GM12878 (cell line): ENCODE data around the gene FAM133A. TPM values are rescaled to one million over a fixed set of nuclear protein-coding genes. Genes with fewer than 3 reads are reported as not detected.

Source experiments
- ATAC-seq: fragments of 200-7000 bp; cut with Tn5 transposase; 3 replicates; pipeline ENCODE4 v1.9.1; 2020; ENCODE audit warnings: mild to moderate bottlenecking, moderate library complexity
- Bru-seq: library from RNA; stranded (reverse); fragments of 400-500 nt; gene quantifications from one replicate; lab custom pipeline; 2021; lab: Mats Ljungman, UMichigan
- BruChase-seq, 2 experiments: library from RNA; stranded (reverse); fragments of 400-500 nt; gene quantifications; one replicate each; lab custom pipeline; 2021; lab: Mats Ljungman, UMichigan
- BruUV-seq: library from RNA; stranded (reverse); fragments of 400-500 nt; replicated peaks from 2 replicates; lab custom pipeline; 2021; lab: Mats Ljungman, UMichigan
- CTCF ChIA-PET: fragments of 300-600 bp; sonication (Branson Sonifier 250); formaldehyde crosslinking; extraction: SDS; loops from one replicate; lab custom pipeline; 2021; ENCODE audit warnings: inconsistent platforms; lab: Yijun Ruan, JAX
- POLR2A ChIA-PET: fragments of 350-600 bp; formaldehyde crosslinking; extraction: SDS; loops from one replicate; lab custom pipeline; 2021; ENCODE audit warnings: inconsistent platforms; lab: Charles Lee
- RAD21 ChIA-PET: fragments of 300-600 bp; sonication (Branson Sonifier 250); formaldehyde crosslinking; loops from one replicate; lab custom pipeline; 2023; ENCODE audit warnings: antibody characterized with exemption; ENCODE audit not compliant: unreplicated experiment; lab: Charles Lee
- SMC1A ChIA-PET: fragments of 300-600 bp; sonication (Branson Sonifier 250); formaldehyde crosslinking; loops from one replicate; lab custom pipeline; 2023; ENCODE audit not compliant: unreplicated experiment, uncharacterized antibody; lab: Charles Lee
- DNase-seq: peaks from one replicate; pipeline ENCODE4 v3.0.0-alpha.2; 2011; ENCODE audit warnings: low read depth, low spot score
- FAIRE-seq: peaks from 3 replicates; lab custom pipeline; 2011; peaks lifted over from hg19 to GRCh38; lab: Jason Lieb, UNC
- H2AFZ ChIP-seq: 2 replicates; pipeline ENCODE4 v1.6.0; 2011; ENCODE audit warnings: low read depth, low read length, control low read depth; ENCODE audit not compliant: control insufficient read depth
- H3K27ac ChIP-seq: 2 replicates; pipeline ENCODE4 v1.5.1; 2011; ENCODE audit warnings: control low read depth; ENCODE audit not compliant: control insufficient read depth, insufficient read depth
- H3K27me3 ChIP-seq, 2 experiments: replicated peaks in 1 of 2; 2 replicates each; pipeline versions ENCODE4 v1.6.0 to v1.6.1; 2011; ENCODE audit warnings: low read length in 1 of 2; ENCODE audit not compliant: control insufficient read depth in 2 of 2, insufficient read depth in 2 of 2
- H3K36me3 ChIP-seq, 2 experiments: 2 replicates each; pipeline ENCODE4 v1.5.1; 2011; ENCODE audit warnings: low read length in 1 of 2; ENCODE audit not compliant: control insufficient read depth in 2 of 2, insufficient read depth in 2 of 2
- H3K4me1 ChIP-seq: 2 replicates; pipeline ENCODE4 v1.6.1; 2011; ENCODE audit warnings: mild to moderate bottlenecking, low read length, moderate library complexity, mixed read lengths; ENCODE audit not compliant: control insufficient read depth, insufficient read depth
- H3K4me2 ChIP-seq: 2 replicates; pipeline ENCODE4 v1.6.0; 2011; ENCODE audit warnings: control low read depth; ENCODE audit not compliant: control insufficient read depth, insufficient read depth
- H3K4me3 ChIP-seq: fragments of 200-600 bp; sonication (generic); 2 replicates; pipeline ENCODE4 v1.5.1; 2016
- H3K79me2 ChIP-seq: 2 replicates; pipeline ENCODE4 v1.6.0; 2011; ENCODE audit warnings: low read length; ENCODE audit not compliant: control insufficient read depth, insufficient read depth
- H3K9ac ChIP-seq: 2 replicates; pipeline ENCODE4 v1.8.0; 2011; ENCODE audit warnings: low read length, control low read depth, mixed read lengths; ENCODE audit not compliant: control insufficient read depth, insufficient read depth
- H3K9me3 ChIP-seq: replicated peaks from 3 replicates; pipeline ENCODE4 v1.5.1; 2011; ENCODE audit warnings: mild to moderate bottlenecking, low read length; ENCODE audit not compliant: control insufficient read depth, insufficient read depth
- H4K20me1 ChIP-seq: 2 replicates; pipeline ENCODE4 v1.6.0; 2011; ENCODE audit not compliant: control insufficient read depth, insufficient read depth
- MYB ChIP-seq: fragments of 150-350 bp; IDR thresholded peaks from 2 replicates; pipeline ENCODE4 v1.6.1; 2014; ENCODE audit warnings: mild to moderate bottlenecking, low read depth, low read length, borderline replicate concordance
- NR2C2 ChIP-seq: IDR thresholded peaks from 2 replicates; pipeline ENCODE4 v1.6.1; 2011; ENCODE audit warnings: borderline replicate concordance, low read depth; ENCODE audit not compliant: control insufficient read depth, insufficient read length
- RELA ChIP-seq: fragments of 450-650 bp; IDR thresholded peaks from 2 replicates; pipeline ENCODE4 v1.8.0; 2014; ENCODE audit warnings: borderline replicate concordance; ENCODE audit not compliant: partially characterized antibody
- YBX1 ChIP-seq: fragments of 450-650 bp; IDR thresholded peaks from 2 replicates; pipeline ENCODE4 v1.6.1; 2016; ENCODE audit warnings: antibody characterized with exemption
- ZNF384 ChIP-seq: IDR thresholded peaks from 2 replicates; pipeline ENCODE4 v1.6.1; 2012; ENCODE audit warnings: low read depth, mild to moderate bottlenecking, low read length, improper control_type of control experiment, borderline replicate concordance
- WGBS: methylation state at CpG from one replicate; pipeline ENCODE4 v1.1.6; 2016; ENCODE audit warnings: low lambda C conversion rate; ENCODE audit not compliant: insufficient replicate concordance, insufficient coverage; ENCODE audit errors: missing lambda C conversion rate; 5-methylcytosine and 5-hydroxymethylcytosine counted together
- in situ Hi-C: fragments of 300-500 bp; cut with MboI; formaldehyde crosslinking; loops from 9 replicates; pipeline ENCODE4 v1.14.3; 2018; ENCODE audit warnings: mixed read lengths
- intact Hi-C: fragments of 100-400 bp; cut with micrococcal nuclease; formaldehyde crosslinking; loops from one replicate; pipeline ENCODE4 v1.14.2; 2022; ENCODE audit not compliant: unreplicated experiment
- long read RNA-seq, 2 experiments: library from polyadenylated mRNA; unstranded; transcript quantifications; one replicate each; pipeline ENCODE4 v2.0.0, GENCODE V29; 2019 to 2020
- polyA minus RNA-seq, 3 experiments: library from RNA; depleted of rRNA, polyadenylated mRNA; stranded (reverse); fragments of >200 nt; gene quantifications; 2 replicates each; pipeline ENCODE4 v1.2.3, GENCODE V29; 2011
- polyA plus RNA-seq, 11 experiments: library from polyadenylated mRNA; depleted of rRNA in 4 of 11; unstranded in 6 of 11; stranded (reverse) in 5 of 11; fragments of >200 nt; fragmentation: Nextera tagmentation in 4 of 11; fragmentation: Illumina TruSeq in 1 of 11; extraction: Ambion mirVana in 4 of 11; extraction: Trizol in 1 of 11; gene quantifications; 1 replicate in 1 of 11; 2 replicates in 10 of 11; pipeline versions ENCODE4 v1.2.1 to v1.2.3, GENCODE V29; 2011 to 2016; ENCODE audit warnings: inconsistent platforms in 2 of 11, missing spikeins in 2 of 11, low read depth in 1 of 11
- total RNA-seq, 4 experiments: library from RNA; depleted of rRNA in 3 of 4; stranded (reverse); fragments of >200 nt in 3 of 4; fragmentation: Illumina TruSeq in 1 of 4; extraction: Trizol in 1 of 4; gene quantifications; 2 replicates each; pipeline versions ENCODE4 v1.2.1 to v1.2.3, GENCODE V29; 2013 to 2021

FAM133A gene
- not detected in 2 replicates for total RNA-seq (2013; cell fraction: nucleolus; rRNA removed)
- not detected in 2 replicates for total RNA-seq (2014; rRNA removed)
- not detected in 2 replicates for total RNA-seq (2014; rRNA removed; fragmentation: Illumina TruSeq; extraction: Trizol)
- not detected in 2 replicates for total RNA-seq (2021)
- not detected for polyA plus RNA-seq (2011; ENCODE audit: low read depth)
- polyA plus RNA-seq (2011; rRNA removed): 0.81 and 1.4 TPM in 2 replicates
- 0.15 and 0.24 TPM in 2 replicates for polyA plus RNA-seq (2011; cell fraction: cytosol; rRNA removed)
- polyA plus RNA-seq (2011; cell fraction: nucleus; rRNA removed): 0.23 and 0.31 TPM in 2 replicates
- polyA plus RNA-seq (2012): not detected in 2 replicates
- not detected in 2 replicates for polyA plus RNA-seq (2014; fragmentation: Illumina TruSeq; extraction: Trizol)
- polyA plus RNA-seq (2014; fragmentation: Nextera tagmentation; extraction: Ambion mirVana): not detected
- not detected in 2 replicates for polyA plus RNA-seq (2014; rRNA removed)
- polyA plus RNA-seq (2016; fragmentation: Nextera tagmentation; extraction: Ambion mirVana): not detected
- polyA minus RNA-seq (2011; rRNA and poly(A)+ RNA removed): 0.37 TPM in 1 of 2 replicates, not detected in the other
- not detected in 2 replicates for polyA minus RNA-seq (2011; cell fraction: cytosol; rRNA and poly(A)+ RNA removed)
- 0.10 TPM in 1 of 2 replicates, not detected in the other for polyA minus RNA-seq (2011; cell fraction: nucleus; rRNA and poly(A)+ RNA removed)
- percentile 5 among the genes with signal in this experiment for Bru-seq, nascent RNA
- BruChase-seq, experiment 1, labeled RNA remaining after a 6-hour chase: percentile 5 among the genes with signal in this experiment
- not detected for BruChase-seq, experiment 2, labeled RNA remaining after a 2-hour chase
- long read RNA-seq, experiment 1: 0 reads
- long read RNA-seq, experiment 2, partial matches to known transcripts: 0 of 1 reads
- long read RNA-seq, experiment 2, other reads (novel, unspliced or antisense): 1 of 1 reads

- no peak for ATAC-seq
- TF ChIP-seq RELA (no peak), NR2C2 (no peak), MYB (no peak), YBX1 (no peak), ZNF384 (no peak)
- Histone ChIP-seq H3K4me3 (no peak within 1 kb of the TSS), H3K36me3 (no peaks in the 10 kb centered on the region), H2AFZ (peak within 1 kb of the TSS; percentile 12; the same call in 1 of the 2 replicates), H3K4me2 (no peak within 1 kb of the TSS), H3K79me2 (no peaks in the 10 kb centered on the region), H3K4me1 (no peaks in the 10 kb centered on the region), H3K27me3 (no peaks in the 10 kb centered on the region), H3K9me3 (no peaks in the 10 kb centered on the region; the same call in 2 of the 3 replicates), H4K20me1 (no peaks in the 10 kb centered on the region), H3K27ac (no peak within 1 kb of the TSS), H3K9ac (no peak within 1 kb of the TSS)
- POLR2A ChIA-PET: no interaction called here
- intact Hi-C loops: no loop called here
- 37% methylated on average over 7 of the region's 11 CpGs for WGBS
- DNase-seq: no peak
- RAD21 ChIA-PET: no interaction called here
- no TSS peak for BruUV-seq
- FAIRE-seq: no peak
- SMC1A ChIA-PET: no interaction called here
- CTCF ChIA-PET: no interaction called here
- in situ Hi-C loops: no loop called here
Measured at GRCh38 chrX:93673869-93674271, at the start of gene FAM133A. TSS of gene FAM133A (plus strand) at chrX:93674206. CDS start at chrX:93709420, 35,214 bp downstream.
